Endothelial cell of umbilical vein (primary cell): ENCODE results near the gene PRKAG1. TPM values are rescaled to one million over a fixed set of nuclear protein-coding genes. Genes with fewer than 3 reads are reported as not detected.

Source experiments
- BruUV-seq: library from RNA; stranded (reverse); fragments of 400-500 nt; replicated peaks from 2 replicates; lab custom pipeline; 2021; lab: Mats Ljungman, UMichigan
- CTCF ChIA-PET: fragments of 300-600, 350-600 bp; sonication (Branson Sonifier 250); formaldehyde crosslinking; loops from one replicate; lab custom pipeline; 2021; ENCODE audit warnings: antibody characterized with exemption, inconsistent platforms; lab: Charles Lee
- POLR2A ChIA-PET: fragments of 300-600, 350-600 bp; sonication (Branson Sonifier 250); formaldehyde crosslinking; loops from one replicate; lab custom pipeline; 2021; ENCODE audit warnings: antibody characterized with exemption, inconsistent platforms; lab: Charles Lee
- DNase-seq: peaks from one replicate; pipeline ENCODE4 v3.0.0-alpha.2; 2011; ENCODE audit warnings: low read depth, low spot score
- FAIRE-seq: peaks from 2 replicates; lab custom pipeline; 2011; peaks lifted over from hg19 to GRCh38; lab: Jason Lieb, UNC
- H2AFZ ChIP-seq: 2 replicates; pipeline ENCODE4 v1.6.0; 2012; ENCODE audit warnings: low read depth, low read length, control low read depth, inconsistent platforms
- H3K27ac ChIP-seq: 2 replicates; pipeline ENCODE4 v1.5.1; 2011; ENCODE audit warnings: low read depth, mild to moderate bottlenecking, control low read depth, low read length, moderate library complexity; ENCODE audit not compliant: insufficient read depth
- H3K27me3 ChIP-seq, 2 experiments: 2 replicates each; pipeline versions ENCODE4 v1.6.0 to v1.6.1; 2011; ENCODE audit warnings: low read length in 2 of 2, mixed read lengths in 1 of 2; ENCODE audit not compliant: control insufficient read depth in 2 of 2, insufficient read depth in 2 of 2
- H3K36me3 ChIP-seq, 2 experiments: 2 replicates in 1 of 2; 3 replicates in 1 of 2; pipeline ENCODE4 v1.5.1; 2011; ENCODE audit warnings: low read length in 2 of 2, mild to moderate bottlenecking in 1 of 2, moderate library complexity in 1 of 2; ENCODE audit not compliant: control insufficient read depth in 2 of 2, insufficient read depth in 2 of 2; ENCODE audit errors: extremely low read depth in 1 of 2
- H3K4me1 ChIP-seq: 3 replicates; pipeline ENCODE4 v1.5.1; 2011; ENCODE audit warnings: mild to moderate bottlenecking, low read length; ENCODE audit not compliant: control insufficient read depth, insufficient read depth; ENCODE audit errors: extremely low read depth
- H3K4me2 ChIP-seq: 2 replicates; pipeline ENCODE4 v1.6.1; 2011; ENCODE audit warnings: low read length, control low read depth, mixed read lengths; ENCODE audit not compliant: insufficient read depth
- H3K4me3 ChIP-seq, 3 experiments: fragments of 200-600 bp in 1 of 3; sonication (generic), shearing (Covaris generic) in 1 of 3; replicated peaks in 1 of 3; 2 replicates each; pipeline ENCODE4 v1.5.1; 2011 to 2016; ENCODE audit warnings: control low read depth in 3 of 3, low read length in 3 of 3, mild to moderate bottlenecking in 2 of 3, inconsistent platforms in 1 of 3, low read depth in 1 of 3, moderate library complexity in 1 of 3; ENCODE audit not compliant: insufficient read depth in 1 of 3
- H3K79me2 ChIP-seq: 2 replicates; pipeline ENCODE4 v1.6.0; 2012; ENCODE audit warnings: low read length, inconsistent platforms; ENCODE audit not compliant: control insufficient read depth, insufficient read depth
- H3K9ac ChIP-seq: replicated peaks from 2 replicates; pipeline ENCODE3; 2011; ENCODE audit warnings: low read length, control low read depth; ENCODE audit not compliant: insufficient read depth; ENCODE audit errors: extremely low read depth
- H3K9me1 ChIP-seq: replicated peaks from 3 replicates; pipeline ENCODE4 v1.6.0; 2011; ENCODE audit warnings: mild to moderate bottlenecking, low read length; ENCODE audit not compliant: control insufficient read depth, insufficient read depth; ENCODE audit errors: extremely low read depth
- H3K9me3 ChIP-seq: replicated peaks from 2 replicates; pipeline ENCODE4 v1.5.1; 2012; ENCODE audit warnings: low read length, inconsistent platforms; ENCODE audit not compliant: control insufficient read depth, insufficient read depth
- H4K20me1 ChIP-seq: replicated peaks from 2 replicates; pipeline ENCODE3; 2011; ENCODE audit warnings: mild to moderate bottlenecking, low read length; ENCODE audit not compliant: control insufficient read depth, insufficient read depth; ENCODE audit errors: extremely low read depth
- CTCF ChIP-seq, 2 donors: IDR thresholded peaks; 1 replicate in 1 of 2; 2 replicates in 1 of 2; pipeline ENCODE4 v1.5.1; 2011; ENCODE audit warnings: low read length in 2 of 2, mild to moderate bottlenecking in 2 of 2, moderate library complexity in 2 of 2, control low read depth in 1 of 2, inconsistent platforms in 1 of 2, low read depth in 1 of 2; ENCODE audit not compliant: insufficient read depth in 1 of 2; ENCODE audit errors: extremely low read depth in 1 of 2
- EZH2 ChIP-seq: IDR thresholded peaks from 2 replicates; pipeline ENCODE4 v1.6.1; 2012; ENCODE audit warnings: borderline replicate concordance, low read depth, mild to moderate bottlenecking, moderate library complexity, low read length, inconsistent platforms; ENCODE audit not compliant: severe bottlenecking
- FOS ChIP-seq: IDR thresholded peaks from 2 replicates; pipeline ENCODE4 v1.6.1; 2011; ENCODE audit warnings: mild to moderate bottlenecking, low read length, moderate library complexity, borderline replicate concordance; ENCODE audit not compliant: insufficient read depth
- GATA2 ChIP-seq: IDR thresholded peaks from 2 replicates; pipeline ENCODE4 v1.7.0; 2011; ENCODE audit warnings: low read depth, mild to moderate bottlenecking, moderate library complexity, mixed read lengths, low read length; ENCODE audit not compliant: insufficient read length, insufficient read depth
- JUN ChIP-seq: IDR thresholded peaks from 2 replicates; pipeline ENCODE4 v1.6.1; 2011; ENCODE audit warnings: borderline replicate concordance, low read depth; ENCODE audit not compliant: insufficient read length, insufficient read depth
- MYC ChIP-seq: IDR thresholded peaks from one replicate; pipeline ENCODE4 v1.6.1; 2011; ENCODE audit warnings: mild to moderate bottlenecking, low read depth, low read length
- POLR2A ChIP-seq: IDR thresholded peaks from 2 replicates; pipeline ENCODE4 v1.6.1; 2012; ENCODE audit warnings: low read depth, mild to moderate bottlenecking, control low read depth, low read length
- POLR2AphosphoS5 ChIP-seq: IDR thresholded peaks from 2 replicates; pipeline ENCODE4 v1.6.1; 2012; ENCODE audit warnings: low read depth, mild to moderate bottlenecking, control low read depth, low read length, moderate library complexity; ENCODE audit not compliant: insufficient read depth
- dilution Hi-C: fragments of 300-500 bp; cut with MboI; formaldehyde crosslinking; loops from one replicate; pipeline ENCODE4 v1.15.0; 2019; ENCODE audit warnings: low sequenced_read_pairs; ENCODE audit not compliant: extremely low pct_ligation_motif_present
- intact Hi-C: fragments of 100-400 bp; cut with micrococcal nuclease; formaldehyde crosslinking; loops from one replicate; pipeline ENCODE4 v1.10.0; 2022
- polyA plus RNA-seq, 4 experiments: library from polyadenylated mRNA; depleted of rRNA in 3 of 4; stranded (reverse) in 3 of 4; unstranded in 1 of 4; fragments of >200 nt; gene quantifications; 2 replicates each; pipeline versions ENCODE4 v1.2.1 to v1.2.3, GENCODE V29; 2011 to 2012; ENCODE audit warnings: missing spikeins in 1 of 4
- total RNA-seq: library from RNA; stranded (reverse); gene quantifications from 2 replicates; pipeline ENCODE4 v1.2.3, GENCODE V29; 2021
- TF ChIP-seq, protein P1 (sequence below): IDR thresholded peaks from 2 replicates; pipeline ENCODE4 v1.6.1; 2011; ENCODE audit not compliant: insufficient read depth, insufficient read length

Gene PRKAG1
- total and polyA plus RNA-seq, 2 donors (not counting 3 experiments of a cell fraction or from before 2014, with no cell fraction given) = 52.1 to 54.9 TPM

GRCh38 chr12:49026101-49026500 lies 7.5 kb upstream of the PRKAG1 start:
- Histone ChIP-seq H3K4me3 (no peak overlapping the region), H3K9me1 (no peaks in the 10 kb centered on the region), H3K4me1 (no peaks in the 10 kb centered on the region), H3K27ac (no peak overlapping the region), H3K36me3 (peaks cover 33 to 70% of the 10 kb centered on the region in 2 experiments), H3K9ac (no peak overlapping the region), H2AFZ (no peak overlapping the region), H4K20me1 (no peaks in the 10 kb centered on the region), H3K27me3 (no peaks in the 10 kb centered on the region), H3K4me2 (no peak overlapping the region), H3K9me3 (no peaks in the 10 kb centered on the region), H3K79me2 (no peaks in the 10 kb centered on the region)
- ChIA-PET POLR2A (interaction anchor here (0.9 kb wide), 1 partner anchor 13 kb away, joined by 3 read pairs; no protein-coding TSS in a partner anchor), CTCF (interaction anchor here (2.0 kb wide), 1 partner anchor 17 kb away, joined by 7 read pairs; no protein-coding TSS in a partner anchor)
- FAIRE-seq (no peak), DNase-seq (no peak)
- BruUV-seq = no TSS peak
- TF ChIP-seq GATA2 (no peak), FOS (no peak), POLR2AphosphoS5 (no peak), POLR2A (no peak), MYC (no peak), EZH2 (no peak), CTCF (IDR thresholded peaks at IDR 0.05; ENCODE audit: extremely low read depth in 1 of 2, insufficient read depth in 1 of 2, low read depth in 1 of 2, low read length in 2 of 2) (no peak), JUN (no peak)
- TF ChIP-seq, protein P1, sequence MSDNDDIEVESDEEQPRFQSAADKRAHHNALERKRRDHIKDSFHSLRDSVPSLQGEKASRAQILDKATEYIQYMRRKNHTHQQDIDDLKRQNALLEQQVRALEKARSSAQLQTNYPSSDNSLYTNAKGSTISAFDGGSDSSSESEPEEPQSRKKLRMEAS = no peak
- intact Hi-C loops (no loop called here), dilution Hi-C loops (no loop called here)
